GM23248 (cell line): ENCODE results near the gene DGKA. TPM values are rescaled to one million over a fixed set of nuclear protein-coding genes. Genes with fewer than 3 reads are reported as not detected.
"Not testable (repeated sequence)": the region's sequence is repeated elsewhere in the genome, so short reads cannot be mapped to it uniquely, and the experiment has no call there.

Source experiments
- DNase-seq: peaks from one replicate; pipeline ENCODE4 v3.0.0-alpha.2; 2015
- H2AFZ ChIP-seq: fragments of 200-600 bp; sonication (generic); 2 replicates; pipeline ENCODE4 v1.6.1; 2016; ENCODE audit warnings: antibody characterized with exemption
- H3F3A ChIP-seq: fragments of 200-600 bp; sonication (generic); 2 replicates; pipeline ENCODE4 v1.6.1; 2016; ENCODE audit warnings: mild to moderate bottlenecking, antibody characterized with exemption, mixed run types; ENCODE audit not compliant: insufficient read depth
- H3K27ac ChIP-seq: fragments of 200-600 bp; sonication (generic); 2 replicates; pipeline ENCODE4 v1.5.1; 2016; ENCODE audit warnings: mild to moderate bottlenecking
- H3K27me3 ChIP-seq: fragments of 200-600 bp; sonication (generic); replicated peaks from 2 replicates; pipeline ENCODE4 v1.6.1; 2016; ENCODE audit warnings: mild to moderate bottlenecking; ENCODE audit not compliant: insufficient read depth
- H3K36me3 ChIP-seq: fragments of 200-600 bp; sonication (generic); 2 replicates; pipeline ENCODE4 v1.6.1; 2016; ENCODE audit warnings: low read depth, mild to moderate bottlenecking
- H3K4me1 ChIP-seq: fragments of 200-600 bp; sonication (generic); 2 replicates; pipeline ENCODE4 v1.6.1; 2016; ENCODE audit warnings: mild to moderate bottlenecking; ENCODE audit not compliant: insufficient read depth
- H3K4me2 ChIP-seq: fragments of 200-600 bp; sonication (generic); one replicate; pipeline ENCODE4 v1.6.1; 2016; ENCODE audit warnings: mild to moderate bottlenecking; ENCODE audit not compliant: unreplicated experiment
- H3K4me3 ChIP-seq: fragments of 200-600 bp; sonication (generic); 2 replicates; pipeline ENCODE4 v1.5.1; 2016; ENCODE audit warnings: mild to moderate bottlenecking
- H3K79me2 ChIP-seq: fragments of 200-600 bp; sonication (generic); 2 replicates; pipeline ENCODE4 v1.6.1; 2016; ENCODE audit warnings: mild to moderate bottlenecking; ENCODE audit not compliant: insufficient read depth
- H3K9ac ChIP-seq: fragments of 200-600 bp; sonication (generic); 2 replicates; pipeline ENCODE4 v1.6.1; 2016; ENCODE audit warnings: mild to moderate bottlenecking
- H3K9me2 ChIP-seq: fragments of 200-600 bp; sonication (generic); 2 replicates; pipeline ENCODE4 v1.6.1; 2016; ENCODE audit warnings: mixed run types, mild to moderate bottlenecking, moderate library complexity; ENCODE audit not compliant: insufficient read depth
- H3K9me3 ChIP-seq: fragments of 200-600 bp; sonication (generic); one replicate; pipeline ENCODE4 v1.6.1; 2017; ENCODE audit warnings: low read depth
- H4K20me1 ChIP-seq: fragments of 200-600 bp; sonication (generic); 2 replicates; pipeline ENCODE4 v1.6.0; 2016; ENCODE audit not compliant: insufficient read depth
- EZH2 ChIP-seq: fragments of 200-600 bp; sonication (generic); IDR thresholded peaks from 2 replicates; pipeline ENCODE4 v1.6.1; 2018; ENCODE audit warnings: antibody characterized with exemption, mild to moderate bottlenecking; ENCODE audit not compliant: insufficient read depth, poor library complexity, severe bottlenecking
- EZH2phosphoT487 ChIP-seq: fragments of 200-600 bp; sonication (generic); IDR thresholded peaks from 2 replicates; pipeline ENCODE4 v1.6.1; 2018; ENCODE audit warnings: antibody characterized with exemption, moderate library complexity, mild to moderate bottlenecking, low read depth; ENCODE audit not compliant: insufficient read depth
- WGBS, 2 experiments: methylation state at CpG; one replicate each; pipeline ENCODE4 v1.1.6; 2015 to 2017; ENCODE audit warnings: low lambda C conversion rate in 2 of 2, low coverage in 1 of 2; ENCODE audit errors: missing lambda C conversion rate in 2 of 2; 5-methylcytosine and 5-hydroxymethylcytosine counted together
- in situ Hi-C: fragments of 300-500 bp; cut with MboI; formaldehyde crosslinking; loops from 2 replicates; pipeline ENCODE4 v1.15.0; 2020
- polyA plus RNA-seq: library from polyadenylated mRNA; unstranded; fragments of >200 nt; fragmentation: Nextera tagmentation; extraction: Ambion mirVana; gene quantifications from 2 replicates; pipeline ENCODE4 v1.2.1, GENCODE V29; 2016
- total RNA-seq: library from RNA; depleted of rRNA; stranded (reverse); fragments of >200 nt; shearing (Covaris generic); gene quantifications from 2 replicates; pipeline ENCODE4 v1.2.3, GENCODE V29; 2014; rRNA removed

Gene DGKA
- total and polyA plus RNA-seq, 2 experiments from 2014 or later: 67.7 to 116 TPM

- H3F3A ChIP-seq: 0 out of 2 replicates have a peak, but pooled peaks cover 2% of the 10 kb centered on the region
- H4K20me1 ChIP-seq: no peaks in the 10 kb centered on the region
- DNase-seq: no peak
- peaks cover 4% of the 10 kb centered on the region; the same call in 1 of the 2 replicates for H3K79me2 ChIP-seq
- no peak overlapping the region for H3K4me3 ChIP-seq
- no peak overlapping the region for H3K9ac ChIP-seq
- H3K27ac ChIP-seq: no peak overlapping the region
- H2AFZ ChIP-seq: no peak overlapping the region
- no peaks in the 10 kb centered on the region for H3K9me2 ChIP-seq
- no peak for TF ChIP-seq EZH2
- no peak for TF ChIP-seq EZH2phosphoT487
- no peak overlapping the region for H3K4me2 ChIP-seq
- H3K9me3 ChIP-seq: no peaks in the 10 kb centered on the region
- H3K27me3 ChIP-seq: no peaks in the 10 kb centered on the region
- in situ Hi-C loops: no loop called here
- H3K36me3 ChIP-seq: no peaks in the 10 kb centered on the region
- WGBS, 2 experiments: 83 to 86% methylated on average over 7 of the region's 7 CpGs
- no peaks in the 10 kb centered on the region for H3K4me1 ChIP-seq
These were observed 70.6 kb downstream of the DGKA start for GRCh38 chr12:56001487-56002100.

- H3K4me1 ChIP-seq, H3K36me3 ChIP-seq, H3F3A ChIP-seq, in situ Hi-C loops, H3K27ac ChIP-seq, H3K4me2 ChIP-seq, H2AFZ ChIP-seq, H3K79me2 ChIP-seq, H3K9ac ChIP-seq, H3K27me3 ChIP-seq, H3K9me3 ChIP-seq, H4K20me1 ChIP-seq, DNase-seq, H3K4me3 ChIP-seq, H3K9me2 ChIP-seq: not testable (repeated sequence)
- 96 to 97% methylated on average over 5 of the region's 5 CpGs for WGBS, 2 experiments
These were observed 72.4 kb downstream of the DGKA start for GRCh38 chr12:56003376-56003775.

Other genes starting within 250 kb of the DGKA start
- 6.6 and 7.2 TPM in 2 replicates for gene ITGA7, start 223.3 kb upstream of the DGKA start, total RNA-seq
- 2.0 and 2.1 TPM in 2 replicates for gene ITGA7, start 223.3 kb upstream of the DGKA start, polyA plus RNA-seq
- 47.6 and 110 TPM in 2 replicates for gene BLOC1S1, start 215.1 kb upstream of the DGKA start, total RNA-seq
- 193 and 197 TPM in 2 replicates for gene BLOC1S1, start 215.1 kb upstream of the DGKA start, polyA plus RNA-seq
- 15.4 and 27.2 TPM in 2 replicates for gene RDH5, start 210.8 kb upstream of the DGKA start, total RNA-seq
- 15.6 and 17.6 TPM in 2 replicates for gene RDH5, start 210.8 kb upstream of the DGKA start, polyA plus RNA-seq
- 1,521 and 1,535 TPM in 2 replicates for gene CD63, start 202.2 kb upstream of the DGKA start, total RNA-seq
- 3,562 and 3,671 TPM in 2 replicates for gene CD63, start 202.2 kb upstream of the DGKA start, polyA plus RNA-seq
- gene GDF11, start 188.0 kb upstream of the DGKA start, total RNA-seq: 2.1 and 9.9 TPM in 2 replicates
- gene GDF11, start 188.0 kb upstream of the DGKA start, polyA plus RNA-seq: 0.56 and 0.67 TPM in 2 replicates
- 53.6 and 65.1 TPM in 2 replicates for gene SARNP, start 113.4 kb upstream of the DGKA start, total RNA-seq
- gene SARNP, start 113.4 kb upstream of the DGKA start, polyA plus RNA-seq: 131 and 139 TPM in 2 replicates
- gene ORMDL2, start 113.1 kb upstream of the DGKA start, total RNA-seq: 21.1 and 21.7 TPM in 2 replicates
- gene ORMDL2, start 113.1 kb upstream of the DGKA start, polyA plus RNA-seq: 86.6 and 87.7 TPM in 2 replicates
- gene DNAJC14, start 101.6 kb upstream of the DGKA start, total RNA-seq: 38.7 and 43.8 TPM in 2 replicates
- 23.7 and 24.5 TPM in 2 replicates for gene DNAJC14, start 101.6 kb upstream of the DGKA start, polyA plus RNA-seq
- 17.6 and 26.3 TPM in 2 replicates for gene MMP19, start 88.2 kb upstream of the DGKA start, total RNA-seq
- gene MMP19, start 88.2 kb upstream of the DGKA start, polyA plus RNA-seq: 13.8 and 15.7 TPM in 2 replicates
- 20.1 and 25.9 TPM in 2 replicates for gene PYM1, start 3.3 kb upstream of the DGKA start, total RNA-seq
- 33.5 and 34.4 TPM in 2 replicates for gene PYM1, start 3.3 kb upstream of the DGKA start, polyA plus RNA-seq
- gene PMEL, start 34.9 kb downstream of the DGKA start, total RNA-seq: 0.13 and 2.3 TPM in 2 replicates
- gene PMEL, start 34.9 kb downstream of the DGKA start, polyA plus RNA-seq: 0.38 and 0.76 TPM in 2 replicates
- 20.8 and 34.9 TPM in 2 replicates for gene CDK2, start 35.7 kb downstream of the DGKA start, total RNA-seq
- 16.2 and 16.6 TPM in 2 replicates for gene CDK2, start 35.7 kb downstream of the DGKA start, polyA plus RNA-seq
- gene RAB5B, start 42.9 kb downstream of the DGKA start, total RNA-seq: 47.0 and 58.6 TPM in 2 replicates
- gene RAB5B, start 42.9 kb downstream of the DGKA start, polyA plus RNA-seq: 65.8 and 66.6 TPM in 2 replicates
- 10.2 and 19.1 TPM in 2 replicates for gene SUOX, start 66.1 kb downstream of the DGKA start, total RNA-seq
- 9.5 and 10.0 TPM in 2 replicates for gene SUOX, start 66.1 kb downstream of the DGKA start, polyA plus RNA-seq
- 1.4 and 1.5 TPM in 2 replicates for gene IKZF4, start 89.9 kb downstream of the DGKA start, total RNA-seq
- 0.99 and 1.1 TPM in 2 replicates for gene IKZF4, start 89.9 kb downstream of the DGKA start, polyA plus RNA-seq
- 332 and 1,155 TPM in 2 replicates for gene RPS26, start 110.8 kb downstream of the DGKA start, total RNA-seq
- gene RPS26, start 110.8 kb downstream of the DGKA start, polyA plus RNA-seq: 271 and 274 TPM in 2 replicates
- 3.3 and 3.5 TPM in 2 replicates for gene ERBB3, start 149.0 kb downstream of the DGKA start, total RNA-seq
- gene ERBB3, start 149.0 kb downstream of the DGKA start, polyA plus RNA-seq: 1.9 and 2.1 TPM in 2 replicates
- gene PA2G4, start 173.4 kb downstream of the DGKA start, total RNA-seq: 115 and 120 TPM in 2 replicates
- gene PA2G4, start 173.4 kb downstream of the DGKA start, polyA plus RNA-seq: 152 and 157 TPM in 2 replicates
- gene RPL41, start 185.5 kb downstream of the DGKA start, total RNA-seq: 1,463 and 1,892 TPM in 2 replicates
- 2,480 and 2,545 TPM in 2 replicates for gene RPL41, start 185.5 kb downstream of the DGKA start, polyA plus RNA-seq
- gene ZC3H10, start 187.1 kb downstream of the DGKA start, total RNA-seq: 1.9 and 2.7 TPM in 2 replicates
- 3.0 and 3.3 TPM in 2 replicates for gene ZC3H10, start 187.1 kb downstream of the DGKA start, polyA plus RNA-seq
- gene ESYT1, start 197.1 kb downstream of the DGKA start, total RNA-seq: 164 and 216 TPM in 2 replicates
- gene ESYT1, start 197.1 kb downstream of the DGKA start, polyA plus RNA-seq: 108 and 115 TPM in 2 replicates
- 23.5 and 53.2 TPM in 2 replicates for gene MYL6B, start 221.4 kb downstream of the DGKA start, total RNA-seq
- gene MYL6B, start 221.4 kb downstream of the DGKA start, polyA plus RNA-seq: 67.8 and 72.8 TPM in 2 replicates
- gene MYL6, start 227.2 kb downstream of the DGKA start, total RNA-seq: 2,633 and 2,662 TPM in 2 replicates
- 3,948 and 3,969 TPM in 2 replicates for gene MYL6, start 227.2 kb downstream of the DGKA start, polyA plus RNA-seq